Measurements from ENCODE around the gene GRK2. TPM values are rescaled to one million over a fixed set of nuclear protein-coding genes. Genes with fewer than 3 reads are reported as not detected.

The GRK2 gene
- total RNA-seq, 1 donor from 2014 or later, result 46.8 TPM

GRCh38 chr11:67271541-67272284 is 5.4 kb downstream of the GRK2 start:
- TF ChIP-seq CTCF (conservative IDR thresholded peaks at IDR 0.05; ENCODE audit: low read depth, low read length), result no peak

GRCh38 chr11:67272327-67273259 is 6.3 kb downstream of the GRK2 start:
- no peak overlapping the region for H3K4me3 ChIP-seq (ENCODE audit: low read depth, low read length)
- no peak for TF ChIP-seq CTCF (conservative IDR thresholded peaks at IDR 0.05; ENCODE audit: low read depth, low read length)

More at GRCh38 chr11:67271541-67272284, 5.4 kb downstream of the GRK2 start:
- no peak for DNase-seq (ENCODE audit: low read depth)
- H3K4me3 ChIP-seq (ENCODE audit: low read depth, low read length), result no peak overlapping the region

GRCh38 chr11:67273260-67273990 is 7.2 kb downstream of the GRK2 start:
- TF ChIP-seq CTCF (conservative IDR thresholded peaks at IDR 0.05; ENCODE audit: low read depth, low read length), result no peak
- DNase-seq (ENCODE audit: low read depth), result no peak
- no peak overlapping the region for H3K4me3 ChIP-seq (ENCODE audit: low read depth, low read length)

More at GRCh38 chr11:67272327-67273259, 6.3 kb downstream of the GRK2 start:
- no peak for DNase-seq (ENCODE audit: low read depth)

GRCh38 chr11:67274768-67275605 is 8.7 kb downstream of the GRK2 start:
- no peak overlapping the region for H3K4me3 ChIP-seq (ENCODE audit: low read depth, low read length)
- DNase-seq (ENCODE audit: low read depth), result no peak
- TF ChIP-seq CTCF (conservative IDR thresholded peaks at IDR 0.05; ENCODE audit: low read depth, low read length), result no peak

- no peak overlapping the region for H3K4me3 ChIP-seq (ENCODE audit: low read depth, low read length)
- DNase-seq (ENCODE audit: low read depth), result no peak
- no peak for TF ChIP-seq CTCF (conservative IDR thresholded peaks at IDR 0.05; ENCODE audit: low read depth, low read length)
These were observed 9.5 kb downstream of the GRK2 start for GRCh38 chr11:67275606-67276409.

All from epithelial cell of proximal tubule (primary cell).